HG03095 (cell line): ENCODE data around the gene RBM10.

Experiments used
- ATAC-seq: cut with Tn5 transposase; IDR thresholded peaks from one replicate; pipeline ENCODE4 v1.9.1; 2021; ENCODE audit warnings: moderate library complexity; ENCODE audit not compliant: unreplicated experiment

RBM10 gene

DNA sequence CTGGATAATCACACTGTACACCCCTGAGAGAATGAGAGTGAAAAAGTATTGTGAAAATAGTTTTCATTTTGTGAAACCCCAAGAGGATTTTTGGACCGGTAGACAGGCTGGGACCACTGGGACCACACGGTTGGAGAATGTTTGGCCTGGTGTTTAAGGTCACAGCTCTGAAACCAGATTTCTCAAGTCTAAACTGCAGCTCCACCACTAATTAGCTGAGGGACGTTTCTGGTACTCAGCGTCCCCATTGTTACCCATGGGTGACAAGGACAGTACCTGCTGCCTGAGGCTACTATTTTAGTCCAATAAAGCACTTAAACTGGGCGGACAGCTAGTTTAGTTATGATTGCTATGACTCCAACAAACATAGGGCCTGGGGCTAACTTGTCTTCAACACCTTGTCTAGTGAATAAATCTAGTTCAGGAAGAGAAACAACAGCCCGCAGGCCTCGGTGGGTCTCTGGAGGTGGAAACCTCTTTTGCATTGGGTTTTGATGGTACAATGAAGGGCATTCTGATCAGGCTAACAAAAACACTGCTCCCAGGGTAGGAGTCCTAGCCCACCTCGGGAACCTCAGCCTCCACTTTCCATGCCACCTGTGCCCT is 87.3 kb downstream of the RBM10 start:
- ATAC-seq = no peak

DNA sequence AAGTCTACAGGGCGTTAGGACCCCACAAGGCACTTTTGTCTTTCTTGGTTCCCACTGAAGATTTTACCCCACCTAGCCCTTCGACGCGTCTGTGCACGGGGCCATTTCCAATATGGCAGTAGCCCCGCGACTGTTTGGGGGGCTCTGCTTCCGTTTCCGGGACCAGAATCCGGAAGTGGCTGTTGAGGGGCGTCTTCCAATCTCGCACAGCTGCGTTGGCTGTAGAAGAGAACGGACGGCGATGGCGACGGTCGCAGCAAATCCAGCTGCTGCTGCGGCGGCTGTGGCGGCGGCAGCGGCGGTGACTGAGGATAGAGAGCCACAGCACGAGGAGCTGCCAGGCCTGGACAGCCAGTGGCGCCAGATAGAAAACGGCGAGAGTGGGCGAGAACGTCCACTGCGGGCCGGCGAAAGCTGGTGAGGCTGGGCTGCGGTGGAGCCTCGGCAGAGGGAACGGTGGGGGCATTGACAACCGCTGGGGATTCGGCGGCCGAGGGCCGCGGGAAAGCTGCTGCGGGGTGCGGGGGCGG is 87.8 kb downstream of the RBM10 start, which contains the start of gene USP11:
Gene USP11, plus strand, starts transcription at position 207 of the 530 bp plus-strand sequence. Its CDS starts 35 bp downstream, at position 242.
- ATAC-seq = no peak

DNA sequence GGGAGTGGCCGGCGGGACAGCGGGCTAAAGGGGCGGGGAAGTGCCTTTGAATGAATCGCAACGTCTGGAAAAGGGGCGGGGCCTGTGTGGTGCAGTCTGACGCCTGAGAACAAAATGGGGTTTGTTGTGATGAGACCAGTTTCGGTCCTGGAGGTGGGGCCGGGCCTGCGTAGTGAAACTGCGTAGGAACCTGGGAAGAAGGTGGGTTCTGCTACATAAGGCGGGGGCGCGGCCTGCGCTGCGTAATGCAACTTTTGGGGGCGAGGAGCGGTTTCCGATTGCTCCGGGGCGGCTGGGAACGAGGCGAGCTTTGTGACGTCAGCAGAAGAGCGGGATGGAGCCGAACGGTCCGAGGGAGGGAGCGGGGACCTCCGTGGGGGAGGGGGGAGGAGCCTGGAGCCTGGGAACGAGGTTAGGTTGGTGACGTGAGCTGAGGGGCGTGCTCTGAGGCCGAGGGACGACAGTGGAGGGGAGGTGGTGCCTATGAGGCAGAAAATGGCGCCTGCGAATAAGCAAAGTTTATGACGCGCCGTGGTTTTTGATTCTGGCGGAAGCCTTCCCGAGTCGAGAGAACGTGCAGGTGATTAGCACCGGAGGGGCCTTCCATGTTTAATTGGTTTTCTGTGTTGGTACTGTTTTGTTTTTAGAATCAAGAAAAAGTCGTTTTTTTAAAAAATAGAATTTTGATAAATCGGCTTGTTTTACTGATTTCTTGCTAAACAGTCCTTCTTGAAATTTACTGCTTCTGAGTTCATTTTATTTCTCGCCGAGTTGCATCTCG is 88.5 kb downstream of the RBM10 start:
- ATAC-seq = peak; percentile 83

- ATAC-seq = no peak
Observed at GRCh38 chrX:47234583-47234982, 89.6 kb downstream of the RBM10 start.

- ATAC-seq = no peak
Observed at GRCh38 chrX:47235691-47236103, 90.7 kb downstream of the RBM10 start.
